Endothelial cell of umbilical vein (primary cell): Measurements from ENCODE around the gene ACOX3. TPM values are rescaled to one million over a fixed set of nuclear protein-coding genes. Genes with fewer than 3 reads are reported as not detected.

Experiments
- BruUV-seq: library from RNA; stranded (reverse); fragments of 400-500 nt; replicated peaks from 2 replicates; lab custom pipeline; 2021; lab: Mats Ljungman, UMichigan
- CTCF ChIA-PET: fragments of 300-600, 350-600 bp; sonication (Branson Sonifier 250); formaldehyde crosslinking; loops from one replicate; lab custom pipeline; 2021; ENCODE audit warnings: antibody characterized with exemption, inconsistent platforms; lab: Charles Lee
- POLR2A ChIA-PET: fragments of 300-600, 350-600 bp; sonication (Branson Sonifier 250); formaldehyde crosslinking; loops from one replicate; lab custom pipeline; 2021; ENCODE audit warnings: antibody characterized with exemption, inconsistent platforms; lab: Charles Lee
- DNase-seq: peaks from one replicate; pipeline ENCODE4 v3.0.0-alpha.2; 2011; ENCODE audit warnings: low read depth, low spot score
- FAIRE-seq: peaks from 2 replicates; lab custom pipeline; 2011; peaks lifted over from hg19 to GRCh38; lab: Jason Lieb, UNC
- H2AFZ ChIP-seq: 2 replicates; pipeline ENCODE4 v1.6.0; 2012; ENCODE audit warnings: low read depth, low read length, control low read depth, inconsistent platforms
- H3K27ac ChIP-seq: 2 replicates; pipeline ENCODE4 v1.5.1; 2011; ENCODE audit warnings: low read depth, mild to moderate bottlenecking, control low read depth, low read length, moderate library complexity; ENCODE audit not compliant: insufficient read depth
- H3K27me3 ChIP-seq, 2 experiments: 2 replicates each; pipeline versions ENCODE4 v1.6.0 to v1.6.1; 2011; ENCODE audit warnings: low read length in 2 of 2, mixed read lengths in 1 of 2; ENCODE audit not compliant: control insufficient read depth in 2 of 2, insufficient read depth in 2 of 2
- H3K36me3 ChIP-seq, 2 experiments: 2 replicates in 1 of 2; 3 replicates in 1 of 2; pipeline ENCODE4 v1.5.1; 2011; ENCODE audit warnings: low read length in 2 of 2, mild to moderate bottlenecking in 1 of 2, moderate library complexity in 1 of 2; ENCODE audit not compliant: control insufficient read depth in 2 of 2, insufficient read depth in 2 of 2; ENCODE audit errors: extremely low read depth in 1 of 2
- H3K4me1 ChIP-seq: 3 replicates; pipeline ENCODE4 v1.5.1; 2011; ENCODE audit warnings: mild to moderate bottlenecking, low read length; ENCODE audit not compliant: control insufficient read depth, insufficient read depth; ENCODE audit errors: extremely low read depth
- H3K4me2 ChIP-seq: 2 replicates; pipeline ENCODE4 v1.6.1; 2011; ENCODE audit warnings: low read length, control low read depth, mixed read lengths; ENCODE audit not compliant: insufficient read depth
- H3K4me3 ChIP-seq, 3 experiments: fragments of 200-600 bp in 1 of 3; sonication (generic), shearing (Covaris generic) in 1 of 3; replicated peaks in 1 of 3; 2 replicates each; pipeline ENCODE4 v1.5.1; 2011 to 2016; ENCODE audit warnings: control low read depth in 3 of 3, low read length in 3 of 3, mild to moderate bottlenecking in 2 of 3, inconsistent platforms in 1 of 3, low read depth in 1 of 3, moderate library complexity in 1 of 3; ENCODE audit not compliant: insufficient read depth in 1 of 3
- H3K79me2 ChIP-seq: 2 replicates; pipeline ENCODE4 v1.6.0; 2012; ENCODE audit warnings: low read length, inconsistent platforms; ENCODE audit not compliant: control insufficient read depth, insufficient read depth
- H3K9ac ChIP-seq: replicated peaks from 2 replicates; pipeline ENCODE3; 2011; ENCODE audit warnings: low read length, control low read depth; ENCODE audit not compliant: insufficient read depth; ENCODE audit errors: extremely low read depth
- H3K9me1 ChIP-seq: replicated peaks from 3 replicates; pipeline ENCODE4 v1.6.0; 2011; ENCODE audit warnings: mild to moderate bottlenecking, low read length; ENCODE audit not compliant: control insufficient read depth, insufficient read depth; ENCODE audit errors: extremely low read depth
- H3K9me3 ChIP-seq: replicated peaks from 2 replicates; pipeline ENCODE4 v1.5.1; 2012; ENCODE audit warnings: low read length, inconsistent platforms; ENCODE audit not compliant: control insufficient read depth, insufficient read depth
- H4K20me1 ChIP-seq: replicated peaks from 2 replicates; pipeline ENCODE3; 2011; ENCODE audit warnings: mild to moderate bottlenecking, low read length; ENCODE audit not compliant: control insufficient read depth, insufficient read depth; ENCODE audit errors: extremely low read depth
- EZH2 ChIP-seq: IDR thresholded peaks from 2 replicates; pipeline ENCODE4 v1.6.1; 2012; ENCODE audit warnings: borderline replicate concordance, low read depth, mild to moderate bottlenecking, moderate library complexity, low read length, inconsistent platforms; ENCODE audit not compliant: severe bottlenecking
- FOS ChIP-seq: IDR thresholded peaks from 2 replicates; pipeline ENCODE4 v1.6.1; 2011; ENCODE audit warnings: mild to moderate bottlenecking, low read length, moderate library complexity, borderline replicate concordance; ENCODE audit not compliant: insufficient read depth
- GATA2 ChIP-seq: IDR thresholded peaks from 2 replicates; pipeline ENCODE4 v1.7.0; 2011; ENCODE audit warnings: low read depth, mild to moderate bottlenecking, moderate library complexity, mixed read lengths, low read length; ENCODE audit not compliant: insufficient read length, insufficient read depth
- JUN ChIP-seq: IDR thresholded peaks from 2 replicates; pipeline ENCODE4 v1.6.1; 2011; ENCODE audit warnings: borderline replicate concordance, low read depth; ENCODE audit not compliant: insufficient read length, insufficient read depth
- MYC ChIP-seq: IDR thresholded peaks from one replicate; pipeline ENCODE4 v1.6.1; 2011; ENCODE audit warnings: mild to moderate bottlenecking, low read depth, low read length
- POLR2A ChIP-seq: IDR thresholded peaks from 2 replicates; pipeline ENCODE4 v1.6.1; 2012; ENCODE audit warnings: low read depth, mild to moderate bottlenecking, control low read depth, low read length
- POLR2AphosphoS5 ChIP-seq: IDR thresholded peaks from 2 replicates; pipeline ENCODE4 v1.6.1; 2012; ENCODE audit warnings: low read depth, mild to moderate bottlenecking, control low read depth, low read length, moderate library complexity; ENCODE audit not compliant: insufficient read depth
- dilution Hi-C: fragments of 300-500 bp; cut with MboI; formaldehyde crosslinking; loops from one replicate; pipeline ENCODE4 v1.15.0; 2019; ENCODE audit warnings: low sequenced_read_pairs; ENCODE audit not compliant: extremely low pct_ligation_motif_present
- intact Hi-C: fragments of 100-400 bp; cut with micrococcal nuclease; formaldehyde crosslinking; loops from one replicate; pipeline ENCODE4 v1.10.0; 2022
- polyA plus RNA-seq, 4 experiments: library from polyadenylated mRNA; depleted of rRNA in 3 of 4; stranded (reverse) in 3 of 4; unstranded in 1 of 4; fragments of >200 nt; gene quantifications; 2 replicates each; pipeline versions ENCODE4 v1.2.1 to v1.2.3, GENCODE V29; 2011 to 2012; ENCODE audit warnings: missing spikeins in 1 of 4
- total RNA-seq: library from RNA; stranded (reverse); gene quantifications from 2 replicates; pipeline ENCODE4 v1.2.3, GENCODE V29; 2021
- TF ChIP-seq, protein P1 (sequence below): IDR thresholded peaks from 2 replicates; pipeline ENCODE4 v1.6.1; 2011; ENCODE audit not compliant: insufficient read depth, insufficient read length
- TF ChIP-seq, protein P2 (sequence below), 2 donors: IDR thresholded peaks; 1 replicate in 1 of 2; 2 replicates in 1 of 2; pipeline ENCODE4 v1.5.1; 2011; ENCODE audit warnings: low read length in 2 of 2, mild to moderate bottlenecking in 2 of 2, moderate library complexity in 2 of 2, control low read depth in 1 of 2, inconsistent platforms in 1 of 2, low read depth in 1 of 2; ENCODE audit not compliant: insufficient read depth in 1 of 2; ENCODE audit errors: extremely low read depth in 1 of 2

Gene ACOX3
- total and polyA plus RNA-seq, 2 donors (not counting 3 experiments of a cell fraction or from before 2014, with no cell fraction given) = 13.0 to 26.3 TPM

DNA sequence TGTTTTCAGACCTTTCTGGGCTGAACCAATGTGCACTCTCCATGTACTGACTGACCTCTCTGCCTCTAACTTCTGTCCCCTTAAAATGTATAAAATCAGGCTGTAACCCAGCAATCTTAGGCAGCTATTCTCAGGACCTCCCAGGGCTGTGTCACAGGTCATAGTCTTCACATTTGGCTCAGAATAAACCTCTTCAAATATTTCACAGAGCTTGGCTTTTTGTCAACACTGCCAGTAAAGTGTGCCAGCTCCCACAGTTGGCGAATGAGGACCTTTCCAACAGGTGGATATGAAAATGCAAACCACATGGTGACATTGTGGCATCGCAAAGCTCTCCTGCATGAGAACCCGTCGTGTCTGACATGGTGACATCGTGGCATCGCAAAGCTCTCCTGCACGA lies 76.4 kb downstream of the ACOX3 start:
- no peaks in the 10 kb centered on the region for H3K9me1 ChIP-seq
- H3K9me3 ChIP-seq = no peaks in the 10 kb centered on the region
- FAIRE-seq = no peak
- H3K4me3 ChIP-seq = no peak overlapping the region
- peaks cover 3% of the 10 kb centered on the region for H3K4me1 ChIP-seq
- ChIA-PET POLR2A (no interaction called here), CTCF (interaction anchor here (1.1 to 1.2 kb wide), 3 partner anchors 30 to 97 kb away, joined by 3 to 5 read pairs (median 4); no protein-coding TSS in a partner anchor)
- no peaks in the 10 kb centered on the region for H3K36me3 ChIP-seq
- H2AFZ ChIP-seq = no peak overlapping the region
- dilution Hi-C loops (no loop called here), intact Hi-C loops (no loop called here)
- no peaks in the 10 kb centered on the region for H4K20me1 ChIP-seq
- BruUV-seq = no TSS peak
- no peak for DNase-seq
- no peaks in the 10 kb centered on the region for H3K79me2 ChIP-seq
- H3K9ac ChIP-seq = no peak overlapping the region
- H3K27ac ChIP-seq = no peak overlapping the region
- no peaks in the 10 kb centered on the region for H3K27me3 ChIP-seq
- H3K4me2 ChIP-seq = no peak overlapping the region
- TF ChIP-seq, protein P1, sequence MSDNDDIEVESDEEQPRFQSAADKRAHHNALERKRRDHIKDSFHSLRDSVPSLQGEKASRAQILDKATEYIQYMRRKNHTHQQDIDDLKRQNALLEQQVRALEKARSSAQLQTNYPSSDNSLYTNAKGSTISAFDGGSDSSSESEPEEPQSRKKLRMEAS = no peak
- no peak for TF ChIP-seq GATA2
- TF ChIP-seq FOS = no peak
- no peak for TF ChIP-seq POLR2A
- no peak for TF ChIP-seq EZH2
- TF ChIP-seq MYC = no peak
- TF ChIP-seq JUN = no peak
- TF ChIP-seq, protein P2, sequence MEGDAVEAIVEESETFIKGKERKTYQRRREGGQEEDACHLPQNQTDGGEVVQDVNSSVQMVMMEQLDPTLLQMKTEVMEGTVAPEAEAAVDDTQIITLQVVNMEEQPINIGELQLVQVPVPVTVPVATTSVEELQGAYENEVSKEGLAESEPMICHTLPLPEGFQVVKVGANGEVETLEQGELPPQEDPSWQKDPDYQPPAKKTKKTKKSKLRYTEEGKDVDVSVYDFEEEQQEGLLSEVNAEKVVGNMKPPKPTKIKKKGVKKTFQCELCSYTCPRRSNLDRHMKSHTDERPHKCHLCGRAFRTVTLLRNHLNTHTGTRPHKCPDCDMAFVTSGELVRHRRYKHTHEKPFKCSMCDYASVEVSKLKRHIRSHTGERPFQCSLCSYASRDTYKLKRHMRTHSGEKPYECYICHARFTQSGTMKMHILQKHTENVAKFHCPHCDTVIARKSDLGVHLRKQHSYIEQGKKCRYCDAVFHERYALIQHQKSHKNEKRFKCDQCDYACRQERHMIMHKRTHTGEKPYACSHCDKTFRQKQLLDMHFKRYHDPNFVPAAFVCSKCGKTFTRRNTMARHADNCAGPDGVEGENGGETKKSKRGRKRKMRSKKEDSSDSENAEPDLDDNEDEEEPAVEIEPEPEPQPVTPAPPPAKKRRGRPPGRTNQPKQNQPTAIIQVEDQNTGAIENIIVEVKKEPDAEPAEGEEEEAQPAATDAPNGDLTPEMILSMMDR (IDR thresholded peaks at IDR 0.05; ENCODE audit: extremely low read depth in 1 of 2, insufficient read depth in 1 of 2, low read depth in 1 of 2, low read length in 2 of 2) = no peak
- no peak for TF ChIP-seq POLR2AphosphoS5
